IMR-90 (cell line): Measurements from ENCODE around the gene NEURL2. TPM values are rescaled to one million over a fixed set of nuclear protein-coding genes. Genes with fewer than 3 reads are reported as not detected.

Source experiments
- ATAC-seq: fragments of 200-7000 bp; cut with Tn5 transposase; 2 replicates; pipeline ENCODE4 v1.9.1; 2020; ENCODE audit warnings: low read depth, mild to moderate bottlenecking, moderate library complexity
- BruUV-seq: library from RNA; stranded (reverse); fragments of 400-500 nt; replicated peaks from 2 replicates; lab custom pipeline; 2021; lab: Mats Ljungman, UMichigan
- CTCF ChIA-PET: fragments of 300-600 bp; formaldehyde crosslinking; extraction: SDS; loops from one replicate; lab custom pipeline; 2021; ENCODE audit warnings: antibody characterized with exemption; lab: Yijun Ruan, JAX
- POLR2A ChIA-PET: fragments of 300-600 bp; sonication (Branson Sonifier 250); formaldehyde crosslinking; loops from one replicate; lab custom pipeline; 2022; ENCODE audit warnings: antibody characterized with exemption; ENCODE audit not compliant: unreplicated experiment; lab: Charles Lee
- DNase-seq: peaks from one replicate; pipeline ENCODE4 v3.0.0; 2013
- H2AFZ ChIP-seq: replicated peaks from 2 replicates; pipeline ENCODE3; 2013; ENCODE audit warnings: low read length, mild to moderate bottlenecking; ENCODE audit not compliant: poor library complexity
- H2AK5ac ChIP-seq: 2 replicates; pipeline ENCODE4 v1.6.1; 2013; ENCODE audit warnings: low read depth, low read length, inconsistent platforms
- H2AK9ac ChIP-seq: replicated peaks from 2 replicates; pipeline ENCODE3; 2013; ENCODE audit warnings: mild to moderate bottlenecking, low read depth, low read length, moderate library complexity; ENCODE audit not compliant: poor library complexity
- H2BK120ac ChIP-seq: 2 replicates; pipeline ENCODE4 v1.6.1; 2013; ENCODE audit warnings: low read depth, low read length, inconsistent platforms
- H2BK15ac ChIP-seq: 3 replicates; pipeline ENCODE4 v1.6.1; 2013; ENCODE audit warnings: low read depth, low read length, inconsistent platforms
- H2BK20ac ChIP-seq: 2 replicates; pipeline ENCODE4 v1.6.1; 2013; ENCODE audit warnings: low read depth, mild to moderate bottlenecking, inconsistent platforms, low read length, moderate library complexity
- H2BK5ac ChIP-seq: 2 replicates; pipeline ENCODE4 v1.6.1; 2013; ENCODE audit warnings: mild to moderate bottlenecking, low read depth, low read length, inconsistent platforms; ENCODE audit not compliant: poor library complexity, severe bottlenecking
- H3K14ac ChIP-seq: replicated peaks from 2 replicates; pipeline ENCODE4 v1.6.1; 2013; ENCODE audit warnings: low read depth, low read length, inconsistent platforms
- H3K18ac ChIP-seq: 2 replicates; pipeline ENCODE4 v1.6.1; 2013; ENCODE audit warnings: low read depth, low read length, control low read depth
- H3K23ac ChIP-seq: 2 replicates; pipeline ENCODE4 v1.6.1; 2013; ENCODE audit warnings: low read depth, low read length, inconsistent platforms
- H3K27ac ChIP-seq: 2 replicates; pipeline ENCODE4 v1.5.1; 2013; ENCODE audit warnings: mild to moderate bottlenecking, control low read depth, low read length; ENCODE audit not compliant: insufficient read depth
- H3K27me3 ChIP-seq: 2 replicates; pipeline ENCODE4 v1.6.1; 2013; ENCODE audit warnings: low read length; ENCODE audit not compliant: control insufficient read depth, insufficient read depth
- H3K36me3 ChIP-seq: 2 replicates; pipeline ENCODE4 v1.6.1; 2013; ENCODE audit warnings: low read length, mixed read lengths; ENCODE audit not compliant: control insufficient read depth, insufficient read depth
- H3K4ac ChIP-seq: 2 replicates; pipeline ENCODE4 v1.6.1; 2013; ENCODE audit warnings: low read depth, low read length, inconsistent platforms
- H3K4me1 ChIP-seq: 2 replicates; pipeline ENCODE4 v1.6.1; 2013; ENCODE audit warnings: low read length, mixed read lengths; ENCODE audit not compliant: control insufficient read depth, insufficient read depth
- H3K4me2 ChIP-seq: 2 replicates; pipeline ENCODE4 v1.6.1; 2013; ENCODE audit warnings: low read depth, mild to moderate bottlenecking, control low read depth, low read length, moderate library complexity
- H3K4me3 ChIP-seq: 2 replicates; pipeline ENCODE4 v1.5.1; 2013; ENCODE audit warnings: low read depth, mild to moderate bottlenecking, control low read depth, low read length, moderate library complexity; ENCODE audit not compliant: insufficient read depth
- H3K56ac ChIP-seq: 2 replicates; pipeline ENCODE4 v1.6.1; 2013; ENCODE audit warnings: low read length, inconsistent platforms; ENCODE audit not compliant: insufficient read depth; ENCODE audit errors: extremely low read depth
- H3K79me1 ChIP-seq, 2 experiments: 2 replicates each; pipeline ENCODE4 v1.6.1; 2013; ENCODE audit warnings: low read length in 2 of 2, inconsistent platforms in 1 of 2, low read depth in 1 of 2
- H3K9ac ChIP-seq: 2 replicates; pipeline ENCODE4 v1.6.1; 2013; ENCODE audit warnings: low read depth, low read length, control low read depth
- H3K9me1 ChIP-seq: 2 replicates; pipeline ENCODE4 v1.6.1; 2013; ENCODE audit warnings: low read length, inconsistent platforms; ENCODE audit not compliant: insufficient read depth
- H3K9me3 ChIP-seq: 2 replicates; pipeline ENCODE4 v1.6.1; 2013; ENCODE audit warnings: low read length; ENCODE audit not compliant: control insufficient read depth, insufficient read depth
- H4K20me1 ChIP-seq: 2 replicates; pipeline ENCODE4 v1.6.1; 2013; ENCODE audit warnings: low read length, inconsistent platforms; ENCODE audit not compliant: insufficient read depth
- H4K5ac ChIP-seq: 2 replicates; pipeline ENCODE4 v1.6.1; 2013; ENCODE audit warnings: mild to moderate bottlenecking, low read depth, low read length, control low read depth
- H4K8ac ChIP-seq, 2 experiments: 2 replicates each; pipeline ENCODE4 v1.6.1; 2013; ENCODE audit warnings: low read depth in 2 of 2, low read length in 2 of 2, control low read depth in 1 of 2, inconsistent platforms in 1 of 2
- H4K91ac ChIP-seq: 2 replicates; pipeline ENCODE4 v1.6.1; 2013; ENCODE audit warnings: low read depth, low read length, inconsistent platforms; ENCODE audit not compliant: insufficient read depth
- CHD1 ChIP-seq: IDR thresholded peaks from 2 replicates; pipeline ENCODE4 v1.6.1; 2012; ENCODE audit warnings: low read depth, low read length, improper control_type of control experiment
- MAFK ChIP-seq: IDR thresholded peaks from 2 replicates; pipeline ENCODE4 v1.6.1; 2012; ENCODE audit warnings: low read depth, low read length, improper control_type of control experiment
- WGBS, 2 experiments: methylation state at CpG; one replicate each; pipeline versions ENCODE4 v1.1.5 to v1.1.7; 2013; ENCODE audit warnings: missing lambda C conversion rate in 2 of 2; ENCODE audit not compliant: insufficient read length in 1 of 2; ENCODE audit errors: extremely low coverage in 2 of 2; 5-methylcytosine and 5-hydroxymethylcytosine counted together
- dilution Hi-C: fragments of 300-500 bp; cut with HindIII; formaldehyde crosslinking; loops from one replicate; pipeline ENCODE4 v1.14.3; 2018; ENCODE audit warnings: low sequenced_read_pairs; ENCODE audit not compliant: unreplicated experiment
- in situ Hi-C: fragments of 300-500 bp; cut with MboI; formaldehyde crosslinking; loops from 3 replicates; pipeline ENCODE4 v1.14.3; 2019; ENCODE audit warnings: low sequenced_read_pairs, inconsistent platforms, mixed read lengths
- intact Hi-C: fragments of 100-400 bp; cut with micrococcal nuclease; formaldehyde crosslinking; loops from 2 replicates; pipeline ENCODE4 v1.10.0; 2022
- polyA plus RNA-seq, 3 experiments: library from polyadenylated mRNA; depleted of rRNA; stranded (reverse); fragments of >200 nt; gene quantifications; 2 replicates each; pipeline ENCODE4 v1.2.3, GENCODE V29; 2012; ENCODE audit warnings: low replicate concordance in 1 of 3
- total RNA-seq: library from RNA; depleted of rRNA; stranded (reverse); fragments of >200 nt; gene quantifications from 2 replicates; pipeline ENCODE4 v1.2.3, GENCODE V29; 2012

Gene NEURL2
- total and polyA plus RNA-seq, 2 of the 4 experiments (the other 2 are of a cell fraction), result 1.1 to 2.5 TPM

- in situ Hi-C loops (no loop called here), dilution Hi-C loops (no loop called here), intact Hi-C loops (no loop called here)
- TF ChIP-seq MAFK, result peak; percentile 21; the same call in 1 of the 2 replicates
- no peak for TF ChIP-seq CHD1
- Histone ChIP-seq H2BK120ac (peak overlapping the region; percentile 76), H3K4me1 (0 out of 2 replicates have a peak, but pooled peaks cover 3% of the 10 kb centered on the region), H2AFZ (no peak overlapping the region), H3K79me1 (peaks cover 6 to 11% of the 10 kb centered on the region in 2 experiments; a peak in 3 of 4 replicates), H3K36me3 (no peaks in the 10 kb centered on the region), H3K23ac (peak overlapping the region; percentile 56; the same call in 1 of the 2 replicates), H2BK5ac (peak overlapping the region; percentile 91), H3K9me3 (no peaks in the 10 kb centered on the region), H3K18ac (peak overlapping the region; percentile 19; the same call in 1 of the 2 replicates), H4K8ac (peak overlapping the region; percentile 14 to 78; a peak in 2 of 4 replicates), H3K14ac (peak overlapping the region; percentile 25; the same call in 1 of the 2 replicates), H3K56ac (peak overlapping the region; percentile 59), H2BK20ac (peak overlapping the region; percentile 86), H2BK15ac (peak overlapping the region; percentile 54; the same call in 2 of the 3 replicates), H3K9ac (no peak overlapping the region), H4K5ac (peak overlapping the region; percentile 21; the same call in 1 of the 2 replicates), H3K4me2 (peak overlapping the region; percentile 34; the same call in 1 of the 2 replicates), H3K4ac (peak overlapping the region; percentile 21; the same call in 1 of the 2 replicates), H3K27ac (peak overlapping the region; percentile 83; the same call in 1 of the 2 replicates), H3K4me3 (no peak overlapping the region), H3K27me3 (no peaks in the 10 kb centered on the region), H4K91ac (peak overlapping the region; percentile 77), H2AK9ac (no peak overlapping the region), H2AK5ac (no peak overlapping the region), H4K20me1 (no peaks in the 10 kb centered on the region; the same call in 1 of the 2 replicates), H3K9me1 (peaks cover under 1% of the 10 kb centered on the region)
- no TSS peak for BruUV-seq
- ChIA-PET CTCF (interaction anchor here (1.5 kb wide), 1 partner anchor 9 kb away, joined by 4 read pairs; no protein-coding TSS in a partner anchor), POLR2A (interaction anchor here (1.3 kb wide), 1 partner anchor 66 kb away, joined by 3 read pairs; no protein-coding TSS in a partner anchor)
- WGBS, 2 experiments, result no CpG with 5 or more reads among the region's 6 CpGs
- DNase-seq (no peak), ATAC-seq (peak; percentile 64)
Observed at GRCh38 chr20:45867136-45867818, 23.7 kb downstream of the NEURL2 start.
